Neural crest cell (in vitro differentiated cells): ENCODE measurements around the gene NR1H3. TPM values are rescaled to one million over a fixed set of nuclear protein-coding genes. Genes with fewer than 3 reads are reported as not detected.

Experiments
- DNase-seq: peaks from one replicate; pipeline ENCODE4 v3.0.0; 2021; ENCODE audit warnings: low read depth, mixed read lengths, low spot score
- H3K27ac Mint-ChIP-seq: one replicate; pipeline ENCODE4 v1.8.0; 2021; ENCODE audit warnings: mild to moderate bottlenecking, mixed read lengths; ENCODE audit not compliant: unreplicated experiment
- H3K27me3 Mint-ChIP-seq: 2 replicates; pipeline ENCODE4 v1.8.0; 2021; ENCODE audit warnings: low read depth, mild to moderate bottlenecking, mixed read lengths
- H3K36me3 Mint-ChIP-seq: 2 replicates; pipeline ENCODE4 v1.8.0; 2021; ENCODE audit warnings: low read depth, mild to moderate bottlenecking, mixed read lengths
- H3K4me1 Mint-ChIP-seq: 2 replicates; pipeline ENCODE4 v1.8.0; 2021; ENCODE audit warnings: mixed read lengths
- H3K4me3 Mint-ChIP-seq: one replicate; pipeline ENCODE4 v1.8.0; 2021; ENCODE audit warnings: mild to moderate bottlenecking, mixed read lengths
- H3K9me3 Mint-ChIP-seq: 2 replicates; pipeline ENCODE4 v1.8.0; 2021; ENCODE audit warnings: mixed read lengths
- CTCF ChIP-seq: fragments of 200-600 bp; sonication (generic); conservative IDR thresholded peaks from 2 replicates; pipeline ENCODE4 v1.5.0; 2021; ENCODE audit warnings: antibody characterized with exemption, mild to moderate bottlenecking
- total RNA-seq: library from RNA; stranded (reverse); gene quantifications from 2 replicates; pipeline ENCODE4 v1.2.1, GENCODE V29; 2021

The NR1H3 gene
- total RNA-seq, 1 donor from 2014 or later: 15.2 TPM

GRCh38 chr11:47229161-47229560 lies 28.6 kb upstream of the NR1H3 start:
- Mint-ChIP-seq H3K27ac (no peak overlapping the region), H3K36me3 (peaks cover 3% of the 10 kb centered on the region), H3K4me1 (peaks cover 6% of the 10 kb centered on the region), H3K27me3 (no peaks in the 10 kb centered on the region), H3K4me3 (no peak overlapping the region), H3K9me3 (no peaks in the 10 kb centered on the region)
- no peak for DNase-seq
- no peak for TF ChIP-seq CTCF

GRCh38 chr11:47233051-47233450 lies 24.7 kb upstream of the NR1H3 start:
- no peak for TF ChIP-seq CTCF
- Mint-ChIP-seq H3K4me3 (no peak overlapping the region), H3K36me3 (peaks cover 3% of the 10 kb centered on the region), H3K27me3 (peaks cover 4% of the 10 kb centered on the region), H3K4me1 (peaks cover 18% of the 10 kb centered on the region), H3K27ac (no peak overlapping the region), H3K9me3 (no peaks in the 10 kb centered on the region)
- no peak for DNase-seq

GRCh38 chr11:47233989-47234668 lies 23.7 kb upstream of the NR1H3 start:
- H3K4me1 Mint-ChIP-seq: peaks cover 19% of the 10 kb centered on the region
- no peak for DNase-seq
- H3K4me3 Mint-ChIP-seq: no peak overlapping the region
- peaks cover 4% of the 10 kb centered on the region for H3K27me3 Mint-ChIP-seq
- H3K36me3 Mint-ChIP-seq: peaks cover 4% of the 10 kb centered on the region
- H3K27ac Mint-ChIP-seq: peak overlapping the region; percentile 83
- H3K9me3 Mint-ChIP-seq: no peaks in the 10 kb centered on the region
- TF ChIP-seq CTCF: no peak

GRCh38 chr11:47234669-47235100 lies 23.1 kb upstream of the NR1H3 start:
- no peak for TF ChIP-seq CTCF
- H3K27me3 Mint-ChIP-seq: peaks cover 4% of the 10 kb centered on the region

GRCh38 chr11:47235163-47235562 lies 22.6 kb upstream of the NR1H3 start:
- TF ChIP-seq CTCF: no peak
- no peak overlapping the region for H3K4me3 Mint-ChIP-seq
- peaks cover 8% of the 10 kb centered on the region for H3K36me3 Mint-ChIP-seq
- DNase-seq: no peak
- H3K4me1 Mint-ChIP-seq: peaks cover 19% of the 10 kb centered on the region
- no peaks in the 10 kb centered on the region for H3K9me3 Mint-ChIP-seq
- peaks cover 4% of the 10 kb centered on the region for H3K27me3 Mint-ChIP-seq
- peak overlapping the region; percentile 69 for H3K27ac Mint-ChIP-seq

More at GRCh38 chr11:47234669-47235100, 23.1 kb upstream of the NR1H3 start:
- H3K27ac Mint-ChIP-seq: peak overlapping the region; percentile 69
- no peaks in the 10 kb centered on the region for H3K9me3 Mint-ChIP-seq
- H3K4me3 Mint-ChIP-seq: no peak overlapping the region
- peaks cover 19% of the 10 kb centered on the region for H3K4me1 Mint-ChIP-seq
- H3K36me3 Mint-ChIP-seq: peaks cover 5% of the 10 kb centered on the region
- DNase-seq: no peak
